Measurements from ENCODE around the gene SEC24B.

DNA sequence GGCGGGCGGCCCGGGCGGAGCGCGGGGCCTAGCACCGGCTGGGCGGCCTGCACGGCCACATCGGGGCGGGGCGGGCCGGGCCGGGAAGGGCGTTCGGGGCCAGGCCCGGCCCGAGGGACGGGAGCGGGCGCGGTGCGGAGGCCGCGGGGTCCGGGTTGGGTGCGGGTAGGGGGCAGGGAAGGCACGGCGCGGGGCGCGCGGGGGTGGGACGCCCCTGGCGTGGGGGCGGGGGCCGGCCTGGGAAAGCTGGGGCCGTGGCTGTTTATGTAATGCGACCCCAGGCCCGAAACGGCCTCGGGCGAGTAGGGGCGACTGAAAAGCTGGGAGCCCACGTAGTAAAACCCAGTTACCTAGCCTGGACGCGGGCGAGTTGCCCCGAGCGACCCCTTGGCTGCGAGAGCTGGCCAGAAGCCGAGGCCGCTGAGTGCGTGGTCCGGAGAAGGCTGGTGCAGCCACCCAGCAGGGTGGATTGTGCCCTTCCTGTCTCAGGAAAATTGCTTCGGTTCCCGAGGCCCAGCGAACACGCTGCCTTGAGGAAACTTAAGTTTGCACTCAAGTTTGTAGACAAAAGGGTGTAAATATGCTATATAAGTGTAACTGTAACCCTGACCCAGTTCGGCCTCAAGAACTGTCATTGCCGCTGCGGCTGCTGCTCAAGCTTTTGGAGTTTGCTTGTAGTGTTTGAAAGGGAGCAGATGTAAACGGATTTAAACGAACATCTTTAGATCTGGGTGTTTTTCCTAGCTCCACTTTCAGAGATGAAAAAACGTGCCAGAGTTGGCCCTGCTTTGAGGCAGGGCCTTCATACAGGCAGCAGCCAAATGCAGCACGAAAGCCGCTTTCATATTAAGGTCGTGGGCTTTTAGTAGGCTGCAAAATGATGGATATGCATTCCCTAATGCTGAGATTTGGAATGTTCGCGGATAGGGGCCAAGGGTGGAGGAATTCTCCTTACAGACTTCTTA is 674 bp downstream of the SEC24B start:
- TF ChIP-seq, protein P1, sequence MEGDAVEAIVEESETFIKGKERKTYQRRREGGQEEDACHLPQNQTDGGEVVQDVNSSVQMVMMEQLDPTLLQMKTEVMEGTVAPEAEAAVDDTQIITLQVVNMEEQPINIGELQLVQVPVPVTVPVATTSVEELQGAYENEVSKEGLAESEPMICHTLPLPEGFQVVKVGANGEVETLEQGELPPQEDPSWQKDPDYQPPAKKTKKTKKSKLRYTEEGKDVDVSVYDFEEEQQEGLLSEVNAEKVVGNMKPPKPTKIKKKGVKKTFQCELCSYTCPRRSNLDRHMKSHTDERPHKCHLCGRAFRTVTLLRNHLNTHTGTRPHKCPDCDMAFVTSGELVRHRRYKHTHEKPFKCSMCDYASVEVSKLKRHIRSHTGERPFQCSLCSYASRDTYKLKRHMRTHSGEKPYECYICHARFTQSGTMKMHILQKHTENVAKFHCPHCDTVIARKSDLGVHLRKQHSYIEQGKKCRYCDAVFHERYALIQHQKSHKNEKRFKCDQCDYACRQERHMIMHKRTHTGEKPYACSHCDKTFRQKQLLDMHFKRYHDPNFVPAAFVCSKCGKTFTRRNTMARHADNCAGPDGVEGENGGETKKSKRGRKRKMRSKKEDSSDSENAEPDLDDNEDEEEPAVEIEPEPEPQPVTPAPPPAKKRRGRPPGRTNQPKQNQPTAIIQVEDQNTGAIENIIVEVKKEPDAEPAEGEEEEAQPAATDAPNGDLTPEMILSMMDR (IDR thresholded peaks at IDR 0.05) = no peak
- TF ChIP-seq TCF7L2 (IDR thresholded peaks at IDR 0.05; ENCODE audit: low read depth, low read length) (no peak), POLR2AphosphoS5 (IDR thresholded peaks at IDR 0.05; ENCODE audit: low read depth, low read length) (no peak), SIN3A (IDR thresholded peaks at IDR 0.05; ENCODE audit: borderline replicate concordance, insufficient read depth, low read depth, low read length) (no peak; the same call in 1 of the 2 replicates)
- TF ChIP-seq, protein P2, sequence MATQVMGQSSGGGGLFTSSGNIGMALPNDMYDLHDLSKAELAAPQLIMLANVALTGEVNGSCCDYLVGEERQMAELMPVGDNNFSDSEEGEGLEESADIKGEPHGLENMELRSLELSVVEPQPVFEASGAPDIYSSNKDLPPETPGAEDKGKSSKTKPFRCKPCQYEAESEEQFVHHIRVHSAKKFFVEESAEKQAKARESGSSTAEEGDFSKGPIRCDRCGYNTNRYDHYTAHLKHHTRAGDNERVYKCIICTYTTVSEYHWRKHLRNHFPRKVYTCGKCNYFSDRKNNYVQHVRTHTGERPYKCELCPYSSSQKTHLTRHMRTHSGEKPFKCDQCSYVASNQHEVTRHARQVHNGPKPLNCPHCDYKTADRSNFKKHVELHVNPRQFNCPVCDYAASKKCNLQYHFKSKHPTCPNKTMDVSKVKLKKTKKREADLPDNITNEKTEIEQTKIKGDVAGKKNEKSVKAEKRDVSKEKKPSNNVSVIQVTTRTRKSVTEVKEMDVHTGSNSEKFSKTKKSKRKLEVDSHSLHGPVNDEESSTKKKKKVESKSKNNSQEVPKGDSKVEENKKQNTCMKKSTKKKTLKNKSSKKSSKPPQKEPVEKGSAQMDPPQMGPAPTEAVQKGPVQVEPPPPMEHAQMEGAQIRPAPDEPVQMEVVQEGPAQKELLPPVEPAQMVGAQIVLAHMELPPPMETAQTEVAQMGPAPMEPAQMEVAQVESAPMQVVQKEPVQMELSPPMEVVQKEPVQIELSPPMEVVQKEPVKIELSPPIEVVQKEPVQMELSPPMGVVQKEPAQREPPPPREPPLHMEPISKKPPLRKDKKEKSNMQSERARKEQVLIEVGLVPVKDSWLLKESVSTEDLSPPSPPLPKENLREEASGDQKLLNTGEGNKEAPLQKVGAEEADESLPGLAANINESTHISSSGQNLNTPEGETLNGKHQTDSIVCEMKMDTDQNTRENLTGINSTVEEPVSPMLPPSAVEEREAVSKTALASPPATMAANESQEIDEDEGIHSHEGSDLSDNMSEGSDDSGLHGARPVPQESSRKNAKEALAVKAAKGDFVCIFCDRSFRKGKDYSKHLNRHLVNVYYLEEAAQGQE (IDR thresholded peaks at IDR 0.05; ENCODE audit: insufficient read depth in 1 of 2, low read depth in 2 of 2, low read length in 1 of 2) = no peak

Data from Panc1 (cell line).